HG03139 (cell line): ENCODE data around the gene DEFB123.
"Not testable (repeated sequence)": the region's sequence is repeated elsewhere in the genome, so short reads cannot be mapped to it uniquely, and the experiment has no call there.

Source experiments
- ATAC-seq: cut with Tn5 transposase; IDR thresholded peaks from one replicate; pipeline ENCODE4 v1.9.1; 2021; ENCODE audit not compliant: unreplicated experiment

Gene DEFB123

GRCh38 chr20:31440012-31440659 lies at the start of gene DEFB123:
DEFB123 (plus strand) TSS chr20:31440632; CDS start chr20:31440699, 67 bp downstream.
- no peak for ATAC-seq

- ATAC-seq = no peak
Measured at GRCh38 chr20:31392836-31393235, 47.6 kb upstream of the DEFB123 start.

DNA sequence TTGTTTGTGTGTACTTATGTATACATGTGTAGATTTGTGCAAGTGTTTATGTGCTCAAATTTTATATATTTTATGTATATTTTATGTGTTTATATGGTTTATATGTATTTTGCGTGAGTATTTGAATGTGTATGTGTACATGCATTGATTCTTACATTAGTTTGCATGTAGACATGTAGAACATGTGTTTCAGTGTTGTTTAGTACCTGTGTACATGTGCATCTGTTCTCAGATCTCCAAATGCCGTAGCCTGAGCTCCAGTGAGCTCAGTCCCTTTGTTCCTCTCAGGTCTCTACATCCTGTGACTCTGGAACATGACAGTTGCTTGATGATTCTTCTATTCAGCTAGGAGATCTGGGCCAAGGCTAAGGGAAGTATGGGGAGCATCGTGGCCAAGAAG lies 45.5 kb upstream of the DEFB123 start:
- no peak for ATAC-seq

DNA sequence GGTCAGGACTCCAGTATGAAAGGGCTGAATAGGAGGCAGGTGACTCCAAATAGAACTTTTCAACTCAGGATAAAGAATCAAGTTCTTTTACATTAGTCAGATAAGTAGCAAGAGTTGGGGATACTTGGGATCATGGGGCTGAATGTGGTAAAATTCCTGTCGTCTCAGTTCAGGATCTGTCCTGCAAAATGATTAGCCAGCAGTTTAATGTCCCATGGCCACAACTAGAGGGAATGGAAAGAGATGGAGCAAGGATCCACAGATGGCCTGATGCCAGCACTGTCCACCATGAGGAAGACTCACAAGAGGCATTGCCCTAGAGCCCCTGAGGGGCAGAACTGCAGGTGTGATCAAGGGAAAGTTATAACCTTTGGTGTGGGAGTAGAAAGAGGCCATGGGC lies 36.5 kb upstream of the DEFB123 start:
- no peak for ATAC-seq

DNA sequence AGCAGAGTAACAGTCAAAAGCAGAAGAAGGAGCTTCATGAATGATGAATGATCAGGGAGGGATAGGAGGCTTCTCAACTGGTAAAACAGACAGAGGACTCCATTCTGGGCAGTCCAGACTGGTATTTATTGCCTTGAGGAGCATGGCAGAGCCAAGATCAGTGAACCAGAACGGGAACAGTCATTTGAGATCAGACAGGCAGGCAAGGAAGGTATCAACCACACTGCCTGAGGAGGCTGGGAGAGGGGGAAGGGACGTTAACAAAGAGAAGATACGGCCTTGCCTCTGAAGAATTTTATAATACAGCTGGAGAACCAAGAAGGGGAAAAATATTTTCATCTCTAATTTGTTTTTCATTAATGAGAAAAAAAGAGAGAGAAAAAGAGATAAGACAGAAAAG lies 34.3 kb upstream of the DEFB123 start, which contains the start of gene DEFB121:
TSS of gene DEFB121 (minus strand) at position 101 of the 400 bp plus-strand sequence. CDS start at position 38, 63 bp downstream.
- no peak for ATAC-seq

- no peak for ATAC-seq
Measured at GRCh38 chr20:31410011-31410410, 30.4 kb upstream of the DEFB123 start.

- no peak for ATAC-seq
Measured at GRCh38 chr20:31414381-31414780, 26.1 kb upstream of the DEFB123 start.

GRCh38 chr20:31415653-31416052 lies 24.8 kb upstream of the DEFB123 start:
- ATAC-seq = no peak

- ATAC-seq = no peak
Measured at GRCh38 chr20:31418307-31418706, 22.1 kb upstream of the DEFB123 start.

DNA sequence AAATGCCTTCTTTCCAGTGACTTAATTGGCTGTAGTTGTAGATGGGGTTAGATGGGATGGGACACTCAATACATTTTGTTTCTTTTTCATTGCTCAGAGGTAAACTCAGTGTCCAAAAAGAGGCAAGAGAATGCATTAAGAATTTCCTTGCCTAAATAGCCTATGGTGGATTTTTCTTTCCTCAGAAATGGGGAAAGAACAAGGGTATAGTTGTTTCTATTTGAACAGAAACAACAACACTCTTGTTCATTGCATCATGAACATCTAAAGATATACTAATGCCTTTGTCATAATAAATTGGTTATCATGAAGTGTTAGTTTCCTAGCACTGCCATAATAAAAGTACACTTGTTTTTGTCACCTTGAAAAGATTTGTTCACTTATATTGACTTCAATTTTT lies 14.6 kb upstream of the DEFB123 start:
- ATAC-seq = no peak

GRCh38 chr20:31426891-31427551 lies 13.4 kb upstream of the DEFB123 start:
- not testable (repeated sequence) for ATAC-seq

DNA sequence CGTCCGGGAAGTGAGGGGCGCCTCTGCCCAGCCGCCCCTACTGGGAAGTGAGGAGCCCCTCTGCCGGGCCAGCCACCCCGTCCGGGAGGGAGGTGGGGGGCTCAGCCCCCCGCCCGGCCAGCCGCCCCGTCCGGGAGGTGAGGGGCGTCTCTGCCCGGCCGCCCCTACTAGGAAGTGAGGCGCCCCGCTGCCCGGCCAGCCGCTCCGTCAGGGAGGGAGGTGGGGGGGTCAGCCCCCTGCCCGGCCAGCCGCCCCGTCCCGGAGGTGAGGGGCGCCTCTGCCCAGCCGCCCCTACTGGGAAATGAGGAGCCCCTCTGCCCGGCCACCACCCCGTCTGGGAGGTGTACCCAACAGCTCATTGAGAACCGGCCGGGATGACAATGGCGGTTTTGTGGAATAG lies 12.9 kb upstream of the DEFB123 start:
- ATAC-seq = not testable (repeated sequence)

DNA sequence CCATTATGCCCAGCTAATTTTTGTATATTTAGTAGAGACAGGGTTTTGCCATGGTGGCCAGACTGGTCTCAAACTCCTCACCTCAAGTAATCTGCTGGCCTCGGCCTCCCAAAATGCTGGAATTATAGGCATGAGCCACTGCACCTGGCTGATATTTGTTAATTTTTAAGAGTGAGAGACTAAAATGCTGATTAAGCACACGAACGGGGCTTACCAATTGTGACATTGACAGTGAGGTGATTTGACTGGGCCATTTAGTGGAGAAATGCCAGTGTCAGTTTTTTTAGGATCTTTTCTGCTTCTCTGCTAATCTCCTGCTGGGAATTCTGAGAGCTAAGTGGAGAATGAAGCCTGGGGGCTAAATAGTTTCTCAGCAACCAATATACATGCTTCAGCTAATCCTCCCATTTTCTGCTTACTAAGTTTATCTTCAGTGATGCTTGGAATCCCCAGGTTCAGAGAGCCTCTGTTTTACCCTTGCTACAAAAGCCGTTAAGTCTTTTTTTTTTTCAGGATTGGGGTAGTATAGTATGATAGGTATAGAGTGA lies 9.8 kb upstream of the DEFB123 start:
- no peak for ATAC-seq

GRCh38 chr20:31446084-31446819 lies 5.8 kb downstream of the DEFB123 start:
- no peak for ATAC-seq

DNA sequence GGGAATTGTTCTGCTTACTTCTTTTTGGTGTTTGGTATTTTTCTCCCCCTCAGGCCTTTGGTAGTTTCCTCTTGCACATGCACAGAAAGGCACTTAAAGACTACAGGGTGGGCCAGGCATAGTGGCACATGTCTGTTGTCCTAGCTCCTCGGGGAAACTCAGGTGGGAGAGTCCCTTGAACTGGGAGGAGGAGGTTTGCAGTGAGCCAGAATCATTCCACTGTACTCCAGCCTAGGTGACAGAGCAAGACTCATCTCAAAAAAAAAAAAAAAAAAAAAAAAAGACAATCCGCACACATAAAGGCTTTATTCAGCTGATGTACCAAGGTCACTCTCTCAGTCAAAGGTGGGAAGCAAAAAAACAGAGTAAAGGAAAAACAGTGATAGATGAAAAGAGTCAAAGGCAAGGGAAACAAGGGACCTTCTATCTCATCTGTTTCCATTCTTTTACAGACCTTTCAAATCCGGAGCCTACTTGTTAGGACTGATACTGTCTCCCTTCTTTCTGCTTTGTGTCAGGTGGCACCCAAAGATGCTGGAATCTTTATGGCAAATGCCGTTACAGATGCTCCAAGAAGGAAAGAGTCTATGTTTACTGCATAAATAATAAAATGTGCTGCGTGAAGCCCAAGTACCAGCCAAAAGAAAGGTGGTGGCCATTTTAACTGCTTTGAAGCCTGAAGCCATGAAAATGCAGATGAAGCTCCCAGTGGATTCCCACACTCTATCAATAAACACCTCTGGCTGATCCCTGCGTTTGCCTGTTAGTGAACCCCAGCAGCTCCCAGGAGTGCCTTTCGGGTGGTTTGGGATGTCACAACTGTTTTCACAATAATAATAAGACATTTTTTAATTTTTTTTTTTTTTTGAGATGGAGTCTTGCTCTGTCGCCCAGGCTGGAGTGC lies 9.3 kb downstream of the DEFB123 start:
- no peak for ATAC-seq

DNA sequence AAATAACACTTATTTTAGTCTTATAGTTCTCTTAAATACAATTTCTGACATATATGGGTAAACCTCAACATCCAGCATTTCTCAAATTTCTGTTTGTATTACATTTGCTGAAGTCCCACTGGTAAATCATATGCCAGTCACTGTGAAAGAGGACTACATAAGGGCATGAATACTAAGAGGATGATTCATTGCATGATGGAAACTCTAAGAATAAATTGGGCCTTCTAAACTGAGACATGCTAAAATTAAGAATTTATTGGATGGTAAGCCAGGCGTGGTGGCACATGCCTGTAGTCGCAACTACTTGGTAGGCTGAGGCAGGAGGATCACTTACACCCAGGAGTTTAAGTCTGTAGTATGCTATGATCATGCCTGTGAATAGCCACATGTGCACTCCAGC lies 12.1 kb downstream of the DEFB123 start:
- no peak for ATAC-seq

GRCh38 chr20:31454361-31454760 lies 13.9 kb downstream of the DEFB123 start:
- no peak for ATAC-seq

DNA sequence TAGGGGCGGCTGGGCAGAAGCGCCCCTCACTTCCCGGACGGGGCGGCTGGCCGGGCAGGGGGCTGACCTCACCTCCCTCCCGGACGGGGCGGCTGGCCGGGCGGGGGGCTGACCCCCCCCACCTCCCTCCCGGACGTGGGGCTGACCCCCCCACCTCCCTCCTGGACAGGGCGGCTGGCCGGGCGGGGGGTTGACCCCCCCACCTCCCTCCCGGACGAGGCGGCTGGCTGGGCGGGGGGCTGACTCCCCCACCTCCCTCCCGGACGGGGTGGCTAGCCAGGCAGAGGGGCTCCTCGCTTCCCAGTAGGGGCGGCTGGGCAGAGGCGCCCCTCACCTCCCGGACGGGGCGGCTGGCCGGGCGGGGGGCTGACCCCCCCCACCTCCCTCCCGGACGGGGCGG lies 30.5 kb downstream of the DEFB123 start:
- not testable (repeated sequence) for ATAC-seq

DNA sequence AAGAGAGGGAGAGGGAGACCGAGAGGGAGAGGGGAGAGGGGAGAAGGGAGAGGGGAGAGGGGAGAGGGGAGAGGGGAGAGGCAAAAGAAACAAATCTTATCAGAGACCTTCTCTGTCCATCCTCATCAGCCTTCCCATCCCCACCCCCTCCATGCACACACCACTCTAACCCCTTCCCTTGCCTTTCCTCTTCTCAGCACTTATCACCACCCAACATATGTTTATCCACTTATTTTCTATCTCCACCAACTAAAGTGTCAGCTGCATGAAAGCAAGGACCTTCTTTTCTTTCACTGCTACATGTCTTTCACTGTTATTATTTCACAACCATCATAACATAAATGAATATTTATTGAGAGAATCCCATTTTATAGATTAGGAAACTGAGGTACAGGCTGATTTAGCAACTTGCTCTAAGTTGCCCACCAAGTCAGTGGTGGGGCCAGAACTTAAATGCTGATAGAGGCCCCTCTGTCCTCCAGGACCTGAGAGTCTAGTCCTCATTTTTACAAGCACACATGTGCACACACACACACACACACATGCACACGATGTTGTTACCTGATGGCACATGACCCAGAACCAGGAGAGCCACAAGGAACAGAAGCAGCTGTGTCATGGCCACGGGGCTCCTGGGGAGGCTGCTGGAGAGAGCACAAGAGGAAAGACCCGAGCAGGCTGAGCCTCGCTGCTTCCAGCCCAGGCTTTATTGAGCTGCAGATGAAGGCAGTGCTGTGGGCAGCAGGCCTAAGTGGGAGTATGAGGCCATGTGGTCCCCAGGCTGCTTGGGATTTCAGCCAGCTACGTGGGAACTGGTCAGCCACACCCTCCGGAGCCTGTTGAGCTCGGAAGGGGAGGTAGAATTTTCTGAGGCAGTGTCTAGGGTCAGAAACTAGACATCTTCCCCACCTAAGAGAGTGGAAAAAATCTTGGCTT lies 32.2 kb downstream of the DEFB123 start:
- no peak for ATAC-seq
